GM19463 (cell line): Measurements from ENCODE around the gene CC2D2B.

Experiments used
- ATAC-seq: cut with Tn5 transposase; IDR thresholded peaks from one replicate; pipeline ENCODE4 v1.9.1; 2021; ENCODE audit warnings: mild to moderate bottlenecking, moderate library complexity; ENCODE audit not compliant: unreplicated experiment

CC2D2B gene

GRCh38 chr10:96073722-96074121 is 165.9 kb downstream of the CC2D2B start:
- no peak for ATAC-seq

GRCh38 chr10:96074776-96075175 is 167.0 kb downstream of the CC2D2B start:
- ATAC-seq = no peak

- no peak for ATAC-seq
Observed at GRCh38 chr10:96075977-96076376, 168.2 kb downstream of the CC2D2B start.

GRCh38 chr10:96077156-96077555 is 169.4 kb downstream of the CC2D2B start:
- no peak for ATAC-seq

- no peak for ATAC-seq
Observed at GRCh38 chr10:96082153-96082552, 174.4 kb downstream of the CC2D2B start.
